IMR-90 (cell line): ENCODE data around the gene CSF2RB. TPM values are rescaled to one million over a fixed set of nuclear protein-coding genes. Genes with fewer than 3 reads are reported as not detected.

Experiments
- ATAC-seq: fragments of 200-7000 bp; cut with Tn5 transposase; 2 replicates; pipeline ENCODE4 v1.9.1; 2020; ENCODE audit warnings: low read depth, mild to moderate bottlenecking, moderate library complexity
- BruUV-seq: library from RNA; stranded (reverse); fragments of 400-500 nt; replicated peaks from 2 replicates; lab custom pipeline; 2021; lab: Mats Ljungman, UMichigan
- CTCF ChIA-PET: fragments of 300-600 bp; formaldehyde crosslinking; extraction: SDS; loops from one replicate; lab custom pipeline; 2021; ENCODE audit warnings: antibody characterized with exemption; lab: Yijun Ruan, JAX
- POLR2A ChIA-PET: fragments of 300-600 bp; sonication (Branson Sonifier 250); formaldehyde crosslinking; loops from one replicate; lab custom pipeline; 2022; ENCODE audit warnings: antibody characterized with exemption; ENCODE audit not compliant: unreplicated experiment; lab: Charles Lee
- DNase-seq: peaks from one replicate; pipeline ENCODE4 v3.0.0; 2013
- H2AFZ ChIP-seq: replicated peaks from 2 replicates; pipeline ENCODE3; 2013; ENCODE audit warnings: low read length, mild to moderate bottlenecking; ENCODE audit not compliant: poor library complexity
- H2AK5ac ChIP-seq: 2 replicates; pipeline ENCODE4 v1.6.1; 2013; ENCODE audit warnings: low read depth, low read length, inconsistent platforms
- H2AK9ac ChIP-seq: replicated peaks from 2 replicates; pipeline ENCODE3; 2013; ENCODE audit warnings: mild to moderate bottlenecking, low read depth, low read length, moderate library complexity; ENCODE audit not compliant: poor library complexity
- H2BK120ac ChIP-seq: 2 replicates; pipeline ENCODE4 v1.6.1; 2013; ENCODE audit warnings: low read depth, low read length, inconsistent platforms
- H2BK15ac ChIP-seq: 3 replicates; pipeline ENCODE4 v1.6.1; 2013; ENCODE audit warnings: low read depth, low read length, inconsistent platforms
- H2BK20ac ChIP-seq: 2 replicates; pipeline ENCODE4 v1.6.1; 2013; ENCODE audit warnings: low read depth, mild to moderate bottlenecking, inconsistent platforms, low read length, moderate library complexity
- H2BK5ac ChIP-seq: 2 replicates; pipeline ENCODE4 v1.6.1; 2013; ENCODE audit warnings: mild to moderate bottlenecking, low read depth, low read length, inconsistent platforms; ENCODE audit not compliant: poor library complexity, severe bottlenecking
- H3K14ac ChIP-seq: replicated peaks from 2 replicates; pipeline ENCODE4 v1.6.1; 2013; ENCODE audit warnings: low read depth, low read length, inconsistent platforms
- H3K18ac ChIP-seq: 2 replicates; pipeline ENCODE4 v1.6.1; 2013; ENCODE audit warnings: low read depth, low read length, control low read depth
- H3K23ac ChIP-seq: 2 replicates; pipeline ENCODE4 v1.6.1; 2013; ENCODE audit warnings: low read depth, low read length, inconsistent platforms
- H3K27ac ChIP-seq: 2 replicates; pipeline ENCODE4 v1.5.1; 2013; ENCODE audit warnings: mild to moderate bottlenecking, control low read depth, low read length; ENCODE audit not compliant: insufficient read depth
- H3K27me3 ChIP-seq: 2 replicates; pipeline ENCODE4 v1.6.1; 2013; ENCODE audit warnings: low read length; ENCODE audit not compliant: control insufficient read depth, insufficient read depth
- H3K36me3 ChIP-seq: 2 replicates; pipeline ENCODE4 v1.6.1; 2013; ENCODE audit warnings: low read length, mixed read lengths; ENCODE audit not compliant: control insufficient read depth, insufficient read depth
- H3K4ac ChIP-seq: 2 replicates; pipeline ENCODE4 v1.6.1; 2013; ENCODE audit warnings: low read depth, low read length, inconsistent platforms
- H3K4me1 ChIP-seq: 2 replicates; pipeline ENCODE4 v1.6.1; 2013; ENCODE audit warnings: low read length, mixed read lengths; ENCODE audit not compliant: control insufficient read depth, insufficient read depth
- H3K4me2 ChIP-seq: 2 replicates; pipeline ENCODE4 v1.6.1; 2013; ENCODE audit warnings: low read depth, mild to moderate bottlenecking, control low read depth, low read length, moderate library complexity
- H3K4me3 ChIP-seq: 2 replicates; pipeline ENCODE4 v1.5.1; 2013; ENCODE audit warnings: low read depth, mild to moderate bottlenecking, control low read depth, low read length, moderate library complexity; ENCODE audit not compliant: insufficient read depth
- H3K56ac ChIP-seq: 2 replicates; pipeline ENCODE4 v1.6.1; 2013; ENCODE audit warnings: low read length, inconsistent platforms; ENCODE audit not compliant: insufficient read depth; ENCODE audit errors: extremely low read depth
- H3K79me1 ChIP-seq, 2 experiments: 2 replicates each; pipeline ENCODE4 v1.6.1; 2013; ENCODE audit warnings: low read length in 2 of 2, inconsistent platforms in 1 of 2, low read depth in 1 of 2
- H3K9ac ChIP-seq: 2 replicates; pipeline ENCODE4 v1.6.1; 2013; ENCODE audit warnings: low read depth, low read length, control low read depth
- H3K9me1 ChIP-seq: 2 replicates; pipeline ENCODE4 v1.6.1; 2013; ENCODE audit warnings: low read length, inconsistent platforms; ENCODE audit not compliant: insufficient read depth
- H3K9me3 ChIP-seq: 2 replicates; pipeline ENCODE4 v1.6.1; 2013; ENCODE audit warnings: low read length; ENCODE audit not compliant: control insufficient read depth, insufficient read depth
- H4K20me1 ChIP-seq: 2 replicates; pipeline ENCODE4 v1.6.1; 2013; ENCODE audit warnings: low read length, inconsistent platforms; ENCODE audit not compliant: insufficient read depth
- H4K5ac ChIP-seq: 2 replicates; pipeline ENCODE4 v1.6.1; 2013; ENCODE audit warnings: mild to moderate bottlenecking, low read depth, low read length, control low read depth
- H4K8ac ChIP-seq, 2 experiments: 2 replicates each; pipeline ENCODE4 v1.6.1; 2013; ENCODE audit warnings: low read depth in 2 of 2, low read length in 2 of 2, control low read depth in 1 of 2, inconsistent platforms in 1 of 2
- H4K91ac ChIP-seq: 2 replicates; pipeline ENCODE4 v1.6.1; 2013; ENCODE audit warnings: low read depth, low read length, inconsistent platforms; ENCODE audit not compliant: insufficient read depth
- BHLHE40 ChIP-seq: fragments of 150-350 bp; IDR thresholded peaks from 2 replicates; pipeline ENCODE4 v1.6.1; 2016; ENCODE audit warnings: mild to moderate bottlenecking, low read depth, low read length
- CEBPB ChIP-seq: IDR thresholded peaks from 2 replicates; pipeline ENCODE4 v1.6.1; 2012; ENCODE audit warnings: low read depth, low read length, improper control_type of control experiment
- CHD1 ChIP-seq: IDR thresholded peaks from 2 replicates; pipeline ENCODE4 v1.6.1; 2012; ENCODE audit warnings: low read depth, low read length, improper control_type of control experiment
- CTCF ChIP-seq: conservative IDR thresholded peaks from 2 replicates; pipeline ENCODE4 v1.5.1; 2012; ENCODE audit warnings: mild to moderate bottlenecking, low read depth, low read length, improper control_type of control experiment
- ELK1 ChIP-seq: fragments of 150-350 bp; IDR thresholded peaks from 2 replicates; pipeline ENCODE4 v1.6.1; 2016; ENCODE audit warnings: low read depth, mild to moderate bottlenecking, low read length, moderate library complexity, borderline replicate concordance
- FOS ChIP-seq: fragments of 150-350 bp; IDR thresholded peaks from 2 replicates; pipeline ENCODE4 v1.6.1; 2016; ENCODE audit warnings: low read depth, low read length
- MAFK ChIP-seq: IDR thresholded peaks from 2 replicates; pipeline ENCODE4 v1.6.1; 2012; ENCODE audit warnings: low read depth, low read length, improper control_type of control experiment
- MAZ ChIP-seq: IDR thresholded peaks from 2 replicates; pipeline ENCODE4 v1.6.1; 2012; ENCODE audit warnings: low read depth, mild to moderate bottlenecking, low read length, improper control_type of control experiment, moderate library complexity, borderline replicate concordance
- MXI1 ChIP-seq: IDR thresholded peaks from 2 replicates; pipeline ENCODE4 v1.6.1; 2012; ENCODE audit warnings: low read depth, mild to moderate bottlenecking, low read length, moderate library complexity, borderline replicate concordance
- NFE2L2 ChIP-seq: fragments of 150-350 bp; IDR thresholded peaks from 2 replicates; pipeline ENCODE4 v1.6.1; 2016; ENCODE audit warnings: low read depth, mild to moderate bottlenecking, low read length
- POLR2A ChIP-seq: IDR thresholded peaks from 2 replicates; pipeline ENCODE4 v1.6.1; 2012; ENCODE audit warnings: mild to moderate bottlenecking, low read depth, low read length
- RAD21 ChIP-seq: IDR thresholded peaks from 2 replicates; pipeline ENCODE4 v1.6.1; 2012; ENCODE audit warnings: low read length, improper control_type of control experiment
- RCOR1 ChIP-seq: IDR thresholded peaks from 2 replicates; pipeline ENCODE4 v1.6.1; 2012; ENCODE audit warnings: mild to moderate bottlenecking, low read length, improper control_type of control experiment; ENCODE audit not compliant: insufficient replicate concordance
- RFX5 ChIP-seq: IDR thresholded peaks from 2 replicates; pipeline ENCODE4 v1.8.0; 2012; ENCODE audit warnings: low read depth, mild to moderate bottlenecking, low read length, moderate library complexity
- SMC3 ChIP-seq: fragments of 150-350 bp; IDR thresholded peaks from 2 replicates; pipeline ENCODE4 v1.6.1; 2016; ENCODE audit warnings: low read depth, mild to moderate bottlenecking, antibody characterized with exemption, low read length, moderate library complexity
- USF2 ChIP-seq: fragments of 150-350 bp; IDR thresholded peaks from 2 replicates; pipeline ENCODE4 v1.6.1; 2017; ENCODE audit warnings: mild to moderate bottlenecking, antibody characterized with exemption, low read length, low read depth
- WGBS, 2 experiments: methylation state at CpG; one replicate each; pipeline versions ENCODE4 v1.1.5 to v1.1.7; 2013; ENCODE audit warnings: missing lambda C conversion rate in 2 of 2; ENCODE audit not compliant: insufficient read length in 1 of 2; ENCODE audit errors: extremely low coverage in 2 of 2; 5-methylcytosine and 5-hydroxymethylcytosine counted together
- dilution Hi-C: fragments of 300-500 bp; cut with HindIII; formaldehyde crosslinking; loops from one replicate; pipeline ENCODE4 v1.14.3; 2018; ENCODE audit warnings: low sequenced_read_pairs; ENCODE audit not compliant: unreplicated experiment
- in situ Hi-C: fragments of 300-500 bp; cut with MboI; formaldehyde crosslinking; loops from 3 replicates; pipeline ENCODE4 v1.14.3; 2019; ENCODE audit warnings: low sequenced_read_pairs, inconsistent platforms, mixed read lengths
- intact Hi-C: fragments of 100-400 bp; cut with micrococcal nuclease; formaldehyde crosslinking; loops from 2 replicates; pipeline ENCODE4 v1.10.0; 2022
- polyA plus RNA-seq, 3 experiments: library from polyadenylated mRNA; depleted of rRNA; stranded (reverse); fragments of >200 nt; gene quantifications; 2 replicates each; pipeline ENCODE4 v1.2.3, GENCODE V29; 2012; ENCODE audit warnings: low replicate concordance in 1 of 3
- total RNA-seq: library from RNA; depleted of rRNA; stranded (reverse); fragments of >200 nt; gene quantifications from 2 replicates; pipeline ENCODE4 v1.2.3, GENCODE V29; 2012

CSF2RB gene
- total and polyA plus RNA-seq, 2 of the 4 experiments (the other 2 are of a cell fraction), result not detected

GRCh38 chr22:36900225-36900624 lies 13.2 kb upstream of the CSF2RB start:
- dilution Hi-C loops (no loop called here), intact Hi-C loops (no loop called here), in situ Hi-C loops (no loop called here)
- Histone ChIP-seq H3K4me2 (no peak overlapping the region), H3K4me3 (no peak overlapping the region), H3K9ac (no peak overlapping the region), H3K36me3 (no peaks in the 10 kb centered on the region), H3K23ac (no peak overlapping the region), H3K27ac (no peak overlapping the region), H2AK5ac (no peak overlapping the region), H2BK20ac (no peak overlapping the region), H2BK120ac (no peak overlapping the region), H3K9me1 (no peaks in the 10 kb centered on the region), H2AK9ac (no peak overlapping the region), H3K4me1 (no peaks in the 10 kb centered on the region), H4K8ac (no peak overlapping the region), H4K20me1 (no peaks in the 10 kb centered on the region), H2AFZ (no peak overlapping the region), H4K91ac (no peak overlapping the region), H3K79me1 (no peaks in the 10 kb centered on the region), H3K14ac (no peak overlapping the region), H4K5ac (no peak overlapping the region), H3K27me3 (peaks cover 24% of the 10 kb centered on the region), H2BK5ac (no peak overlapping the region), H2BK15ac (no peak overlapping the region), H3K9me3 (0 out of 2 replicates have a peak, but pooled peaks cover 2% of the 10 kb centered on the region), H3K18ac (no peak overlapping the region), H3K56ac (no peak overlapping the region), H3K4ac (no peak overlapping the region)
- WGBS, 2 experiments, result no CpG with 5 or more reads among the region's 2 CpGs
- DNase-seq, result no peak
- ATAC-seq, result no peak
- no peak for TF ChIP-seq MAZ
- no peak for TF ChIP-seq CHD1
- no peak for TF ChIP-seq ELK1
- no peak for TF ChIP-seq BHLHE40
- TF ChIP-seq RAD21, result no peak
- TF ChIP-seq CEBPB, result no peak
- no peak for TF ChIP-seq CTCF
- no peak for TF ChIP-seq SMC3
- TF ChIP-seq NFE2L2, result no peak
- no peak for TF ChIP-seq FOS
- TF ChIP-seq MXI1, result no peak
- no peak for TF ChIP-seq RCOR1
- no peak for TF ChIP-seq POLR2A
- no peak for TF ChIP-seq USF2
- TF ChIP-seq RFX5, result no peak
- no peak for TF ChIP-seq MAFK
- ChIA-PET POLR2A (no interaction called here), CTCF (no interaction called here)
- no TSS peak for BruUV-seq
